IMR-90 (cell line): ENCODE data around the gene DAGLA. TPM values are rescaled to one million over a fixed set of nuclear protein-coding genes. Genes with fewer than 3 reads are reported as not detected.

Experiments used
- ATAC-seq: fragments of 200-7000 bp; cut with Tn5 transposase; 2 replicates; pipeline ENCODE4 v1.9.1; 2020; ENCODE audit warnings: low read depth, mild to moderate bottlenecking, moderate library complexity
- BruUV-seq: library from RNA; stranded (reverse); fragments of 400-500 nt; replicated peaks from 2 replicates; lab custom pipeline; 2021; lab: Mats Ljungman, UMichigan
- CTCF ChIA-PET: fragments of 300-600 bp; formaldehyde crosslinking; extraction: SDS; loops from one replicate; lab custom pipeline; 2021; ENCODE audit warnings: antibody characterized with exemption; lab: Yijun Ruan, JAX
- POLR2A ChIA-PET: fragments of 300-600 bp; sonication (Branson Sonifier 250); formaldehyde crosslinking; loops from one replicate; lab custom pipeline; 2022; ENCODE audit warnings: antibody characterized with exemption; ENCODE audit not compliant: unreplicated experiment; lab: Charles Lee
- DNase-seq: peaks from one replicate; pipeline ENCODE4 v3.0.0; 2013
- H2AFZ ChIP-seq: replicated peaks from 2 replicates; pipeline ENCODE3; 2013; ENCODE audit warnings: low read length, mild to moderate bottlenecking; ENCODE audit not compliant: poor library complexity
- H2AK5ac ChIP-seq: 2 replicates; pipeline ENCODE4 v1.6.1; 2013; ENCODE audit warnings: low read depth, low read length, inconsistent platforms
- H2AK9ac ChIP-seq: replicated peaks from 2 replicates; pipeline ENCODE3; 2013; ENCODE audit warnings: mild to moderate bottlenecking, low read depth, low read length, moderate library complexity; ENCODE audit not compliant: poor library complexity
- H2BK120ac ChIP-seq: 2 replicates; pipeline ENCODE4 v1.6.1; 2013; ENCODE audit warnings: low read depth, low read length, inconsistent platforms
- H2BK15ac ChIP-seq: 3 replicates; pipeline ENCODE4 v1.6.1; 2013; ENCODE audit warnings: low read depth, low read length, inconsistent platforms
- H2BK20ac ChIP-seq: 2 replicates; pipeline ENCODE4 v1.6.1; 2013; ENCODE audit warnings: low read depth, mild to moderate bottlenecking, inconsistent platforms, low read length, moderate library complexity
- H2BK5ac ChIP-seq: 2 replicates; pipeline ENCODE4 v1.6.1; 2013; ENCODE audit warnings: mild to moderate bottlenecking, low read depth, low read length, inconsistent platforms; ENCODE audit not compliant: poor library complexity, severe bottlenecking
- H3K14ac ChIP-seq: replicated peaks from 2 replicates; pipeline ENCODE4 v1.6.1; 2013; ENCODE audit warnings: low read depth, low read length, inconsistent platforms
- H3K18ac ChIP-seq: 2 replicates; pipeline ENCODE4 v1.6.1; 2013; ENCODE audit warnings: low read depth, low read length, control low read depth
- H3K23ac ChIP-seq: 2 replicates; pipeline ENCODE4 v1.6.1; 2013; ENCODE audit warnings: low read depth, low read length, inconsistent platforms
- H3K27ac ChIP-seq: 2 replicates; pipeline ENCODE4 v1.5.1; 2013; ENCODE audit warnings: mild to moderate bottlenecking, control low read depth, low read length; ENCODE audit not compliant: insufficient read depth
- H3K27me3 ChIP-seq: 2 replicates; pipeline ENCODE4 v1.6.1; 2013; ENCODE audit warnings: low read length; ENCODE audit not compliant: control insufficient read depth, insufficient read depth
- H3K36me3 ChIP-seq: 2 replicates; pipeline ENCODE4 v1.6.1; 2013; ENCODE audit warnings: low read length, mixed read lengths; ENCODE audit not compliant: control insufficient read depth, insufficient read depth
- H3K4ac ChIP-seq: 2 replicates; pipeline ENCODE4 v1.6.1; 2013; ENCODE audit warnings: low read depth, low read length, inconsistent platforms
- H3K4me1 ChIP-seq: 2 replicates; pipeline ENCODE4 v1.6.1; 2013; ENCODE audit warnings: low read length, mixed read lengths; ENCODE audit not compliant: control insufficient read depth, insufficient read depth
- H3K4me2 ChIP-seq: 2 replicates; pipeline ENCODE4 v1.6.1; 2013; ENCODE audit warnings: low read depth, mild to moderate bottlenecking, control low read depth, low read length, moderate library complexity
- H3K4me3 ChIP-seq: 2 replicates; pipeline ENCODE4 v1.5.1; 2013; ENCODE audit warnings: low read depth, mild to moderate bottlenecking, control low read depth, low read length, moderate library complexity; ENCODE audit not compliant: insufficient read depth
- H3K56ac ChIP-seq: 2 replicates; pipeline ENCODE4 v1.6.1; 2013; ENCODE audit warnings: low read length, inconsistent platforms; ENCODE audit not compliant: insufficient read depth; ENCODE audit errors: extremely low read depth
- H3K79me1 ChIP-seq, 2 experiments: 2 replicates each; pipeline ENCODE4 v1.6.1; 2013; ENCODE audit warnings: low read length in 2 of 2, inconsistent platforms in 1 of 2, low read depth in 1 of 2
- H3K9ac ChIP-seq: 2 replicates; pipeline ENCODE4 v1.6.1; 2013; ENCODE audit warnings: low read depth, low read length, control low read depth
- H3K9me1 ChIP-seq: 2 replicates; pipeline ENCODE4 v1.6.1; 2013; ENCODE audit warnings: low read length, inconsistent platforms; ENCODE audit not compliant: insufficient read depth
- H3K9me3 ChIP-seq: 2 replicates; pipeline ENCODE4 v1.6.1; 2013; ENCODE audit warnings: low read length; ENCODE audit not compliant: control insufficient read depth, insufficient read depth
- H4K20me1 ChIP-seq: 2 replicates; pipeline ENCODE4 v1.6.1; 2013; ENCODE audit warnings: low read length, inconsistent platforms; ENCODE audit not compliant: insufficient read depth
- H4K5ac ChIP-seq: 2 replicates; pipeline ENCODE4 v1.6.1; 2013; ENCODE audit warnings: mild to moderate bottlenecking, low read depth, low read length, control low read depth
- H4K8ac ChIP-seq, 2 experiments: 2 replicates each; pipeline ENCODE4 v1.6.1; 2013; ENCODE audit warnings: low read depth in 2 of 2, low read length in 2 of 2, control low read depth in 1 of 2, inconsistent platforms in 1 of 2
- H4K91ac ChIP-seq: 2 replicates; pipeline ENCODE4 v1.6.1; 2013; ENCODE audit warnings: low read depth, low read length, inconsistent platforms; ENCODE audit not compliant: insufficient read depth
- BHLHE40 ChIP-seq: fragments of 150-350 bp; IDR thresholded peaks from 2 replicates; pipeline ENCODE4 v1.6.1; 2016; ENCODE audit warnings: mild to moderate bottlenecking, low read depth, low read length
- CEBPB ChIP-seq: IDR thresholded peaks from 2 replicates; pipeline ENCODE4 v1.6.1; 2012; ENCODE audit warnings: low read depth, low read length, improper control_type of control experiment
- CHD1 ChIP-seq: IDR thresholded peaks from 2 replicates; pipeline ENCODE4 v1.6.1; 2012; ENCODE audit warnings: low read depth, low read length, improper control_type of control experiment
- MAZ ChIP-seq: IDR thresholded peaks from 2 replicates; pipeline ENCODE4 v1.6.1; 2012; ENCODE audit warnings: low read depth, mild to moderate bottlenecking, low read length, improper control_type of control experiment, moderate library complexity, borderline replicate concordance
- MXI1 ChIP-seq: IDR thresholded peaks from 2 replicates; pipeline ENCODE4 v1.6.1; 2012; ENCODE audit warnings: low read depth, mild to moderate bottlenecking, low read length, moderate library complexity, borderline replicate concordance
- NFE2L2 ChIP-seq: fragments of 150-350 bp; IDR thresholded peaks from 2 replicates; pipeline ENCODE4 v1.6.1; 2016; ENCODE audit warnings: low read depth, mild to moderate bottlenecking, low read length
- POLR2A ChIP-seq: IDR thresholded peaks from 2 replicates; pipeline ENCODE4 v1.6.1; 2012; ENCODE audit warnings: mild to moderate bottlenecking, low read depth, low read length
- RAD21 ChIP-seq: IDR thresholded peaks from 2 replicates; pipeline ENCODE4 v1.6.1; 2012; ENCODE audit warnings: low read length, improper control_type of control experiment
- RCOR1 ChIP-seq: IDR thresholded peaks from 2 replicates; pipeline ENCODE4 v1.6.1; 2012; ENCODE audit warnings: mild to moderate bottlenecking, low read length, improper control_type of control experiment; ENCODE audit not compliant: insufficient replicate concordance
- SMC3 ChIP-seq: fragments of 150-350 bp; IDR thresholded peaks from 2 replicates; pipeline ENCODE4 v1.6.1; 2016; ENCODE audit warnings: low read depth, mild to moderate bottlenecking, antibody characterized with exemption, low read length, moderate library complexity
- USF2 ChIP-seq: fragments of 150-350 bp; IDR thresholded peaks from 2 replicates; pipeline ENCODE4 v1.6.1; 2017; ENCODE audit warnings: mild to moderate bottlenecking, antibody characterized with exemption, low read length, low read depth
- WGBS, 2 experiments: methylation state at CpG; one replicate each; pipeline versions ENCODE4 v1.1.5 to v1.1.7; 2013; ENCODE audit warnings: missing lambda C conversion rate in 2 of 2; ENCODE audit not compliant: insufficient read length in 1 of 2; ENCODE audit errors: extremely low coverage in 2 of 2; 5-methylcytosine and 5-hydroxymethylcytosine counted together
- dilution Hi-C: fragments of 300-500 bp; cut with HindIII; formaldehyde crosslinking; loops from one replicate; pipeline ENCODE4 v1.14.3; 2018; ENCODE audit warnings: low sequenced_read_pairs; ENCODE audit not compliant: unreplicated experiment
- in situ Hi-C: fragments of 300-500 bp; cut with MboI; formaldehyde crosslinking; loops from 3 replicates; pipeline ENCODE4 v1.14.3; 2019; ENCODE audit warnings: low sequenced_read_pairs, inconsistent platforms, mixed read lengths
- intact Hi-C: fragments of 100-400 bp; cut with micrococcal nuclease; formaldehyde crosslinking; loops from 2 replicates; pipeline ENCODE4 v1.10.0; 2022
- polyA plus RNA-seq, 3 experiments: library from polyadenylated mRNA; depleted of rRNA; stranded (reverse); fragments of >200 nt; gene quantifications; 2 replicates each; pipeline ENCODE4 v1.2.3, GENCODE V29; 2012; ENCODE audit warnings: low replicate concordance in 1 of 3
- total RNA-seq: library from RNA; depleted of rRNA; stranded (reverse); fragments of >200 nt; gene quantifications from 2 replicates; pipeline ENCODE4 v1.2.3, GENCODE V29; 2012
- TF ChIP-seq, protein P1 (sequence below): fragments of 150-350 bp; IDR thresholded peaks from 2 replicates; pipeline ENCODE4 v1.6.1; 2016; ENCODE audit warnings: low read depth, mild to moderate bottlenecking, low read length, moderate library complexity, borderline replicate concordance
- TF ChIP-seq, protein P2 (sequence below): conservative IDR thresholded peaks from 2 replicates; pipeline ENCODE4 v1.5.1; 2012; ENCODE audit warnings: mild to moderate bottlenecking, low read depth, low read length, improper control_type of control experiment

Gene DAGLA
- total and polyA plus RNA-seq, 2 of the 4 experiments (the other 2 are of a cell fraction): 0.90 to 3.8 TPM

GRCh38 chr11:61726775-61727174 lies 46.6 kb downstream of the DAGLA start:
- Histone ChIP-seq H4K91ac (no peak overlapping the region), H3K18ac (no peak overlapping the region), H3K4me3 (no peak overlapping the region), H2BK20ac (no peak overlapping the region), H3K4me2 (no peak overlapping the region), H4K20me1 (no peaks in the 10 kb centered on the region), H3K23ac (no peak overlapping the region), H4K8ac (no peak overlapping the region), H2AK9ac (no peak overlapping the region), H3K27ac (no peak overlapping the region), H2AK5ac (no peak overlapping the region), H2BK120ac (no peak overlapping the region), H3K9ac (no peak overlapping the region), H3K36me3 (peaks cover 18% of the 10 kb centered on the region; the same call in 1 of the 2 replicates), H3K9me1 (no peaks in the 10 kb centered on the region), H3K79me1 (no peaks in the 10 kb centered on the region), H2AFZ (no peak overlapping the region), H3K9me3 (no peaks in the 10 kb centered on the region), H2BK15ac (no peak overlapping the region), H3K27me3 (no peaks in the 10 kb centered on the region), H3K4me1 (peaks cover 3% of the 10 kb centered on the region; the same call in 1 of the 2 replicates), H4K5ac (no peak overlapping the region), H3K56ac (no peak overlapping the region), H3K14ac (no peak overlapping the region), H3K4ac (no peak overlapping the region), H2BK5ac (no peak overlapping the region)
- TF ChIP-seq RCOR1 (no peak), MXI1 (no peak), POLR2A (no peak), RAD21 (no peak), CEBPB (no peak), MAZ (no peak), CHD1 (no peak), BHLHE40 (no peak), SMC3 (no peak), NFE2L2 (no peak), USF2 (no peak)
- TF ChIP-seq, protein P1, sequence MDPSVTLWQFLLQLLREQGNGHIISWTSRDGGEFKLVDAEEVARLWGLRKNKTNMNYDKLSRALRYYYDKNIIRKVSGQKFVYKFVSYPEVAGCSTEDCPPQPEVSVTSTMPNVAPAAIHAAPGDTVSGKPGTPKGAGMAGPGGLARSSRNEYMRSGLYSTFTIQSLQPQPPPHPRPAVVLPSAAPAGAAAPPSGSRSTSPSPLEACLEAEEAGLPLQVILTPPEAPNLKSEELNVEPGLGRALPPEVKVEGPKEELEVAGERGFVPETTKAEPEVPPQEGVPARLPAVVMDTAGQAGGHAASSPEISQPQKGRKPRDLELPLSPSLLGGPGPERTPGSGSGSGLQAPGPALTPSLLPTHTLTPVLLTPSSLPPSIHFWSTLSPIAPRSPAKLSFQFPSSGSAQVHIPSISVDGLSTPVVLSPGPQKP: no peak
- TF ChIP-seq, protein P2, sequence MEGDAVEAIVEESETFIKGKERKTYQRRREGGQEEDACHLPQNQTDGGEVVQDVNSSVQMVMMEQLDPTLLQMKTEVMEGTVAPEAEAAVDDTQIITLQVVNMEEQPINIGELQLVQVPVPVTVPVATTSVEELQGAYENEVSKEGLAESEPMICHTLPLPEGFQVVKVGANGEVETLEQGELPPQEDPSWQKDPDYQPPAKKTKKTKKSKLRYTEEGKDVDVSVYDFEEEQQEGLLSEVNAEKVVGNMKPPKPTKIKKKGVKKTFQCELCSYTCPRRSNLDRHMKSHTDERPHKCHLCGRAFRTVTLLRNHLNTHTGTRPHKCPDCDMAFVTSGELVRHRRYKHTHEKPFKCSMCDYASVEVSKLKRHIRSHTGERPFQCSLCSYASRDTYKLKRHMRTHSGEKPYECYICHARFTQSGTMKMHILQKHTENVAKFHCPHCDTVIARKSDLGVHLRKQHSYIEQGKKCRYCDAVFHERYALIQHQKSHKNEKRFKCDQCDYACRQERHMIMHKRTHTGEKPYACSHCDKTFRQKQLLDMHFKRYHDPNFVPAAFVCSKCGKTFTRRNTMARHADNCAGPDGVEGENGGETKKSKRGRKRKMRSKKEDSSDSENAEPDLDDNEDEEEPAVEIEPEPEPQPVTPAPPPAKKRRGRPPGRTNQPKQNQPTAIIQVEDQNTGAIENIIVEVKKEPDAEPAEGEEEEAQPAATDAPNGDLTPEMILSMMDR: no peak
- ChIA-PET POLR2A (no interaction called here), CTCF (no interaction called here)
- in situ Hi-C loops (no loop called here), dilution Hi-C loops (no loop called here), intact Hi-C loops (no loop called here)
- BruUV-seq: no TSS peak
- no peak for DNase-seq
- no peak for ATAC-seq
- WGBS, 2 experiments: 100% methylated on average over 1 of the region's 13 CpGs; no CpG with 5 or more reads in 1 of the 2 experiments
